PFSK-1 (cell line): ENCODE results near the gene SLC27A6.

ENCODE experiments used
- FOXP2 ChIP-seq: optimal IDR thresholded peaks from 2 replicates; pipeline ENCODE3; 2011; ENCODE audit warnings: borderline replicate concordance, control low read depth, inconsistent platforms; ENCODE audit not compliant: insufficient read depth; ENCODE audit errors: extremely low read length, extremely low read depth
- POLR2AphosphoS5 ChIP-seq: IDR thresholded peaks from 2 replicates; pipeline ENCODE4 v1.6.1; 2012; ENCODE audit warnings: low read depth, mild to moderate bottlenecking, control low read depth, low read length, moderate library complexity
- SIN3A ChIP-seq: IDR thresholded peaks from 2 replicates; pipeline ENCODE4 v1.6.1; 2012; ENCODE audit warnings: mild to moderate bottlenecking, low read length, moderate library complexity, borderline replicate concordance; ENCODE audit not compliant: insufficient read depth

- TF ChIP-seq FOXP2 (no peak), POLR2AphosphoS5 (no peak), SIN3A (no peak)
These were observed 14.5 kb downstream of the SLC27A6 start for GRCh38 chr5:128979761-128980160.
